NCI-H774 (cell line): Measurements from ENCODE around the gene ENAM.
"Not testable (repeated sequence)": the region's sequence is repeated elsewhere in the genome, so short reads cannot be mapped to it uniquely, and the experiment has no call there.

Experiments
- DNase-seq: peaks from one replicate; lab custom pipeline; 2025; lab: John Stamatoyannopoulos, UW

The ENAM gene

DNA sequence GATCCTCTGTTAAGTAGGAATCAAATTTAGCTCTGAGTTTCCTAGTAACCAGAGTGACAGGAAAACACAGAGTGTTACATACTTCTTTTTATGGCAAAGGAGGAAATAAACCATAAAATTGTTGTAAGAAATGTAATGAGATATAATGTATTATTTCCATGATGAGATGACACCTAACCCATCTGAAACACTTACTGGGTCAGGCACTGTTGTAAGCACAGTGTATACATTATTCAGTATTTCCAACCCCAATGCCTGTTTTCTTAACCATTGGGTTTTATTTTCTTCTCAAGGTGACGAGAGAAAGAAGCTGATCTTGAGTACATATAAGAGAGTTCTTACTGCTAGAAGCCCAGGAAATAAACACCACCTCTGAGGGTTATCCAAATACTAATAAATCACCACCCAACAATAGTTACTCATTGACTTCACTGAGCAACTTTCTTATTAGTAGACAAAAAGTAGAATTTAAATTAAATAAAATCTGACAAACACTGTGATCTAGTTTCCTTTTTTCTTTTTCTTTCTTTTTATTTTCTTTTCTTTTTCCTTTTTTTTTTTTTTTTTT lies 4.2 kb upstream of the ENAM start:
- DNase-seq = no peak

DNA sequence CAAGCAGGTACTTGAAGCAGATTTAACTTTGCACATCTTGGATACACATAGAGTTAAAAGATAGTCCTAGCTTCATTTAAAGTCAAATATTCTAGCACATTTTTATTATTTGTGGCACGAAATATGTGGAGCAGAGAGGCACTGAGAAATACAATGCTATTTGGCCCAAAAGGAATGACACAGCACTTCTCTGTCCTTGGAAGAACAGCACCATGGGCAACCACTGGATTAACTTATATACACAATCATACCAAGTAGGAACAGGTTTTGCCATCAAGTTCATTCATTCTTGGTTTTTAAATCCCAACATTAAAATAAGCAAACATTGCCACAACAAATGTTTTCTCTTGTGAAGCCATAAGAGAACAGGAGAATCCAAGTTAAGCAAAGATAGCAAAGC lies 924 bp upstream of the ENAM start:
- no peak for DNase-seq

- DNase-seq = no peak
These were observed 1.0 kb downstream of the ENAM start for GRCh38 chr4:70629469-70630090.

DNA sequence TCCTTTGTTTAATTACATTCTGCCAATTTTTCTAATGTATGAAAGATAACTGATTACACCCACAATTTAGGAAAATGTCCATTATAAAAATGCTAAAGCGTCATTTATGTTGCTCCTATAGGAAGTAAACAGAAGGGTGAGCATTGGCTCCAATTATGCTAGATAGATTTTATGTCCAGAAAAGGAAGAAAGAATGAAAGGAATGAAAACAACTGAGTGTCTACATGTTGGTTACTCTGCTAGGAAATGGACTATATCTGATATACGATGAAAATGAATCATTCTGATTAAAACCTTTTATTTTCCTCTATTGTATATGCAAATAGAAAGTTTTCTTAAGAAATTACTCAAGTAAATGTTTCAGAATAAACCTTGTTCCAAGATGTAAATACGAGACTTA lies 1.6 kb downstream of the ENAM start:
- DNase-seq = no peak

DNA sequence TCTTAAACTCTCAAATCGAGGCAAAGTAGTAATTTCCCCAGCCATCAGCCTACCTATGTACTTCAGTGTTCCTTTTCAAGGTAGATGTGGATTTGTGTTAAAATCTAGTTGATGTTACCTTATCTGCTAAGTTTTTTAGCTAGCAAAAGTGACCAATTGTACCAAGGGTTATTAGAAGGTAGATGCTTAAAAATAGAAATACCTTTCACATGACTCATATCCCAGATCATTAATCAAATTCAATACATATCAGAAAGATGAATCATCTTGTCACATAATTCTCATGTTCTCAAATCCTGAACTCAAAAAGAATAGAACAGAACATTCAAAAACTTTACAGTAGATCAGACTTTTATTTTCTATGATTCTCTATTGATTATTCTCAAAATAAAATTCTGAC lies 3.5 kb downstream of the ENAM start:
- DNase-seq = no peak

DNA sequence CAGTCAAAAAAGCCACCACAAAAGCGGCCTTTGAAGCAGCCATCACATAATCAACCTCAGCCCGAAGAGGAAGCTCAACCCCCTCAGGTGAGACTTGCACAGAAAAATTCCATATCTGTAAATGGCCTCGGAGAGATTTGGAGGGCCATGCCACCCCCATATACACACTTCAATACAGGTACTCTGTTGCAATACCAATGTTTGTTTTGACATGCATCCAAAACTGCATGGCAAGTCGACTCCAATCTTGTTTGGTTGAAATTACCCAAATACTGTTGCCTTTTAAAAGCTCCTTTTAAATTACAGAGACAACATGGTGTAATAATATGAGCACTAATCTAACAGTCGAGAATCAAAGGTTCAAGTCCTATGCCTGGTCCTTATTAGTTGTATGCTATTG lies 5.9 kb downstream of the ENAM start:
- DNase-seq = no peak

DNA sequence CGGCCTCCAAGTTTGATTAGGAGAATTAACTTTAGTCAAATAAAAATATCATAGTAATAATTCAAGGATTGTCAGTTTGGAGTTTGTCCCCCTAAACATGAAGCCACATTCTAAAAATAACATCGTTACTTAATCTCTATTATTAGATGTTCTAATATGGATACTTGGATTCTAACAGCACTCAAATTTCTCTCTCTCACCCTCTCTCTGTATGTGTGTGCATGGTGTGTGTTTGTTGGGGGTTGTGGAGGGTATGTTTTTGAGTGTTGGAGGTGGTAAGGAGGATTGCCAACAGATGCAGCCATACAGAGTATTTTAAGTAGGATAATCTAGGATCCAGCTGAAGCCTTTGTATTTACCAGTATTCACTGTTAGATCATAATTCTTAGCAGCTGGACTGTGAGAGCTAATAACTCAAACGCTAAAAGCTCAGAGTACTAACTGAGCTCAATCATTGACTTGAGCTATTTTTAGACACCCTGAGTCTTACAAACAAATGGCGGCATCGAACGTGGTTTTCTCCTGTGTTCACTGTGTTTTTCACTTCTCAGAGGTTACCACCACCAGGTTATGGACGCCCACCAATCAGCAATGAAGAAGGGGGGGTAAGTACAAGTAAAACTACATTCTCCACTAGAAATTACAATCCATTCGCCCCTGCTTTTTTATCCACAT lies 8.8 kb downstream of the ENAM start:
- DNase-seq = no peak

GRCh38 chr4:70640192-70640591 lies 11.6 kb downstream of the ENAM start:
- DNase-seq = no peak

DNA sequence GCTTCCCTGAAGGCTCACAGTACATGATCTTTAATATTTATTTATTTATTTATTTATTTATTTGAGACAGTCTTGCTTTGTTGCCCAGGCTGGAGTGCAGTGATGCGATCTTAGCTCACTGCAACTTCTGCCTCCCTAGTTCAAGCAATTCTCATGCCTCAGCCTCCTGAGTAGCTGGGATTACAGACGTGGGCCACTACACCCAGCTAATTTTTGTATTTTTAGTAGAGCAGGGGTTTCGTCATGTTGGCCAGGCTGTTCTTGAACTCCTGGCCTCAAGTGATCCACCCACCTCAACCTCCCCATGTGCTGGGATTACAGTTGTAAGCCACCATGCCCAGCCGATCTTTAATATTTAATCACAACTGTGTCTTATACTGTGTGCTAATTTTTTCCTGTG lies 22.2 kb downstream of the ENAM start:
- DNase-seq = not testable (repeated sequence)

DNA sequence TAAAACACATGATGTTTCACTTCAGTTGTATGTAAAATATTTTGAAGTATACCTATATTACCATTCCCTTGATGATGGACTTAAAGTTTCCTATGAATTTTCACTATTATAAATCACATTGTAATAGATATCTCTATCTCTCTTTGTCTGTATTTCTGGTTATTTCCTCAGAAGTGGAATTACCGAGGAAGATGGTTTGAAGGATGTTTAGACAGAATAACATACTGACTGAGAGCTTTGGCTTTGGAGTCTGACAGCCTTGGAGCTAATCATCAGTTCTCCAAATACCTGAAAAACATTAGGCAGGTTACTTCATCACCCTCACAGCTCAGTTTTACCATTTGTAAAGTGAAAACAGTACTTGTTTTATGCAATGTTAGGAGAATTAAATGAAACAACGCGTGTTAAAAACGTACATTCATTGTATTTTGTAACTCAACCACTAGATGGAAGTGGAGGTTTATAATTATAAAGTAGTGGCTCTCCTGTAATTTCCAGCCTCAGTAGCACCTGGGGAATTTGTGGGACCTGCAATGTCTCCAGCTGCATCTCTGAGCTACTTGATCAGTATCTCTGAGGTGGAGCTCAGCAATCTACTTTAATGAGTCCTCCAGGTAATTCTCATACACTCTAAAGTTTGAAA lies 23.4 kb downstream of the ENAM start:
- peak; percentile 1 for DNase-seq

- DNase-seq = no peak
These were observed 26.1 kb downstream of the ENAM start for GRCh38 chr4:70654605-70655011.

DNA sequence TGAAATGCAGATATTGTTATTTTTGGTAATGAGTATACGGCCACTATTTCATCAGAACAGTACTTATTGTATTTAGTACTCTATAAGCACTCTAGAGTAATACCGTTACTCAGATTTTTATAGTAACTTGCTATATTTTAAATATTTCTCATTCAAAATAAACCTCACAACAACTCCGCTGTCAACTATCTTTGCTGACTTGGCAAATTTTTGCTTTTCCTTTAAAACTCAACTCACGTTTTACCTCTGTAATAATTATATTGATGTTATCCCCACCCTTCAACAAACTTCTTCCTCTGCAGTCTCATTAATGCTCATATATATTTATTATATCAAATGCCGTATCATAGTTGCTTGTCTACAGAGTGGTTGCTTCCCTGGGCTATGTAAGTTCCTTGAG lies 28.8 kb downstream of the ENAM start:
- DNase-seq = no peak

DNA sequence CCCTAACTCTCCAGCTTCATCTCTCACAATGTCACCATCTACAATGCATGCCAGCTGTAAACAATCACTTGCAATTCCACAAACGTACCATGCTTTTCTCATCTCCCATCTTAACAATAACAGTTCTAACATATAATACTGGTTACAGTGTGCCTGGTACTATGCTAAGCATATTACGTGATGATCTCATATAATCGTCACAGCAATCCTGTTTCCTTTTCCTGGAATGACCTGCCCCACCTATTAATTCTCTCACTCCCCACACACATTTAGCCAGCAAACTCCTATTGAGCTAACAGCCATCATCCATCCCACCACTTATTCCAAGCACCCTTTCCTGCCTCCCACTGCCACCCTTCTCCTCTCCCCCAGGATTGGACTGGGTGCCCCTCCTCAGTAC lies 29.9 kb downstream of the ENAM start:
- no peak for DNase-seq

GRCh38 chr4:70660106-70660505 lies 31.6 kb downstream of the ENAM start:
- no peak for DNase-seq

- DNase-seq = not testable (repeated sequence)
These were observed 32.9 kb downstream of the ENAM start for GRCh38 chr4:70661309-70661922.

- DNase-seq = no peak
These were observed 37.8 kb downstream of the ENAM start, which contains the start of gene JCHAIN for GRCh38 chr4:70666369-70666768. TSS of gene JCHAIN (minus strand) at chr4:70666508. CDS start at chr4:70666490, 18 bp downstream.

- no peak for DNase-seq
These were observed 39.4 kb downstream of the ENAM start for GRCh38 chr4:70667740-70668535.

- DNase-seq = no peak
These were observed 41.9 kb downstream of the ENAM start for GRCh38 chr4:70670332-70671014.

- no peak for DNase-seq
These were observed 42.5 kb downstream of the ENAM start for GRCh38 chr4:70671091-70671490.

DNA sequence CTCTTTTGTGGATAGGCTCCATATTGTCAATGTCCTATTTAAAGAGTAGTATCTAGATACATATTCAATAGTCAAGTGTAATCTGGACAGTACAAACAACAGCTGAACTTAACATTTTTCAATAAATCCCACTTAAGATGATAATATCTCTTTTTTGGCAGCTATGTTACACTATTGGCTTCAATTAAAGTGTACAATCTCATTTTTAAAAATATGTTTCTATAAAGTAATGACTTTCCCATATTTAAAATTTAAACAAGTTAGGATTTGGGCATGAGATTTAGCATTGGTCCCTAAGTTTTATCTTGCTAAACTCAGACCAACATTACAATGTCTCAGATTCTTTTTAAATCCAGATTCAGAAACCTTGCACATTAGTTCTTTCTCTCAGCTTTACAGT lies 45.6 kb downstream of the ENAM start:
- no peak for DNase-seq

DNA sequence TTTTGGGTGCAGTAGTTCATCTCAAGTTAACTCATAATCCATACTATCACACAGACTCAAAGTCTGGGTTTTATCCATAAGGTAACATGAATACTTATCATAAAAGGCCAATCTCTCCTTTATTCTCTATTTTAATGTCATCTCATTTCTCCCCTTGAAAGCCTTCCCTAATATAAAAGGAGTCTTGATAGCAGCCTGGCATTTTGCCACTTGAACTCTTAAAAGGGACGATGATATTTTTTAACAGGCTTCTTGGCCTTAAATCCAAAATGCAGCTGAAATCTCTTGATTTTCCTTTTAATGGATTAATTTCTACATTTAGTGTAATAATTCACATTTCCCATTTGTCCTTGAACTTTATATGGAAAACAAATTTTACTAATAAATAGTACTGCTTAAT lies 46.2 kb downstream of the ENAM start:
- DNase-seq = no peak
